GM12873 (cell line): ENCODE measurements around the gene SH3TC1.

Source experiments
- TF ChIP-seq, protein P1 (sequence below): IDR thresholded peaks from 2 replicates; pipeline ENCODE4 v1.5.1; 2012; ENCODE audit warnings: low read depth, mild to moderate bottlenecking, moderate library complexity, low read length, control low read depth; ENCODE audit not compliant: insufficient read depth; ENCODE audit errors: missing control alignments

Gene SH3TC1

DNA sequence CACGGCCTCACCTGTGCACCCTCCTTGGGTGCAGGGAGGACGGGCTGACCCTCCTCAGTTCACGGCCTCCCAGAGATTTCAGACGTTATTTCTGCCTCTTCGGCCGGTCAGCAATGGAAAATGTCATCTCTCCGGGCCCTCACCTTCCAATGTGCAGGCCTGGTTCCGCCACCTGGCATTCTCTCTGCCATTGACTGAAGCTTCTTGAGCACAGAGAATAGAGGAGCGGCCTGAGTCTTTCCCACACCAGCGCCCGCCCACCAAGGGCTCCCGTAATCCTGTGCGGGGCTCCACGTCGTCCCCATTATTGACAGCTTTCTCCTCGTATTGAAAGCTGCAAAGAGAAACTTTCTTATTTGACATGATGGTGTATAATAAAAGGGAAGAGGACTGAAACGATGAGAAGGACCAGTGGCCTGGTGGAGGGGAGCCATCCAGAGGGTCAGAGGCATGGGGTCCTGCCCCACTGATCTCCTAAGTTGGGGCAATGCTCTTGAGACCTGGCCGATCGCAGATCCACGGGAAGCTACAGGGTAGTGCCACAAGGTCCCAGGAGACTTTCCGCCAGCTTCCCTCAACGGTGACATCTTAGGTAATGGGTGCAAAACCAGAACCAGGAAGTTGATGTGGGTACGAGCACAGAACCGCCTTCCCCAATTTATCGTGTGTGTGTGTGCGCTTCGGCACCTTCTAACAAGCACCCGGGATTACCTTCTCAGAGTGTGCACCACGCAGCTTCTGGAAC lies 91.0 kb downstream of the SH3TC1 start:
- TF ChIP-seq, protein P1, sequence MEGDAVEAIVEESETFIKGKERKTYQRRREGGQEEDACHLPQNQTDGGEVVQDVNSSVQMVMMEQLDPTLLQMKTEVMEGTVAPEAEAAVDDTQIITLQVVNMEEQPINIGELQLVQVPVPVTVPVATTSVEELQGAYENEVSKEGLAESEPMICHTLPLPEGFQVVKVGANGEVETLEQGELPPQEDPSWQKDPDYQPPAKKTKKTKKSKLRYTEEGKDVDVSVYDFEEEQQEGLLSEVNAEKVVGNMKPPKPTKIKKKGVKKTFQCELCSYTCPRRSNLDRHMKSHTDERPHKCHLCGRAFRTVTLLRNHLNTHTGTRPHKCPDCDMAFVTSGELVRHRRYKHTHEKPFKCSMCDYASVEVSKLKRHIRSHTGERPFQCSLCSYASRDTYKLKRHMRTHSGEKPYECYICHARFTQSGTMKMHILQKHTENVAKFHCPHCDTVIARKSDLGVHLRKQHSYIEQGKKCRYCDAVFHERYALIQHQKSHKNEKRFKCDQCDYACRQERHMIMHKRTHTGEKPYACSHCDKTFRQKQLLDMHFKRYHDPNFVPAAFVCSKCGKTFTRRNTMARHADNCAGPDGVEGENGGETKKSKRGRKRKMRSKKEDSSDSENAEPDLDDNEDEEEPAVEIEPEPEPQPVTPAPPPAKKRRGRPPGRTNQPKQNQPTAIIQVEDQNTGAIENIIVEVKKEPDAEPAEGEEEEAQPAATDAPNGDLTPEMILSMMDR = no peak

DNA sequence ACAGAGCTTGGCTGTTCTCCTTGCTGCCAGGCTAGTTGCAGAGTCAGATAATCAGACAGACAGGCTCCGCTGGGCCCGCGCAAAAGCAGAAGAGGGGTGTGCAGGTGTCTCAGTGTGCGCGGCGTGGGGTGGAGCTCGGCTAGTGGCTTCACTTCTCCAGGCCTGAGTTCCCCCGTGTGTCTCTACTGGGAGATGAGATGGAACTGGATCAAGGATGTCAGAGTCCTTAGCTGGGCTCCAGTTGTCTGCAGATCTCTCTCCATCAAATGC lies 91.5 kb downstream of the SH3TC1 start:
- TF ChIP-seq, protein P1 = no peak
